Measurements from ENCODE around the gene ATP8B4.
"Not testable (repeated sequence)": the region's sequence is repeated elsewhere in the genome, so short reads cannot be mapped to it uniquely, and the experiment has no call there.

The ATP8B4 gene

DNA sequence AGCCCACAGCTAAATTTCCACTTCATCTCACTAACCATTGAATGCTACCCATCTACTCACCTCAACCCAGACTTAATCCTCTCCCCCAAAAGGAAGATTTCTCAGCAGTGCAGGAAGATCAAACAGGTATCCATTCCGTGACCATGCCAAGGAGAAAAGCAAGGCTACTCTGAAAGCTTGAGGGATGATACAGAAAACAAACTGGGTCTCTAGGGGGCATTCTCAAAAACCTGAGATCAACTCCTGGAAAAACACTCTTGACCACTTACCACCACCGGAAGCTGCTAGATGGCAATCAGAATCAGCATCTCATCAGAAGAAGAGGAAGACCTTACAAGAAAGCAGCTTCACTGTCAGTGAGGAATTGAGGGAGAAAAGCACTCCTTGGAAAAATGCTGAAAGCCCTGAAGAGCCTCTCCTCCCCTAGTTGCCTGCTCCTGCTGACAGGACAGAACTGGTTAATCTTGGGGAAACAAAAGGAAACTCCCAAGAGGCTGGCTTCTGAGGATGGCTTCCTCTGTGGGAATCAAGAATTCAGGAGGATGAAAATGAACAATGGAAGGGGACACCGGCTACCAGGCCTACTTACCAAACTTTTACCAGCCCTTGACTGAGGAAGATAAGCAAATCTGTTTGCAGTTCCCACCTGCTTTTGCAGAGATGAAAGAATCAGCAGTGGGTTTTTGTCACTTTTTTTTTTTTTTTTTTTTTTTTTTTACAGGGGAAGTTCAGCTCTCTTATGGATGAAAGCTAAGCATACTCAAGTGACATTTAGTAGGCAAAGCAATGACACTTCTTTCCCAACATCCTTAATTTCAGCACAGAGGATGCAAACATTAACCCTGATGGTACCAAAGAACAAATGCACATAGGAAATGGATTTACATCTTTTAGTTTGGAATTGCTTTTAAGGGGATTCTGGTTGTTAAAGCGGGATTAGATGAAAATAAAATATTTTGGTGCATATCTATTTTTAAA, at the start of gene ATP8B4:
Gene ATP8B4 (minus strand): TSS at position 171 of the 978 bp plus-strand sequence. CDS start 12,267 bp downstream, outside the sequence.
- no peak for DNase-seq

DNA sequence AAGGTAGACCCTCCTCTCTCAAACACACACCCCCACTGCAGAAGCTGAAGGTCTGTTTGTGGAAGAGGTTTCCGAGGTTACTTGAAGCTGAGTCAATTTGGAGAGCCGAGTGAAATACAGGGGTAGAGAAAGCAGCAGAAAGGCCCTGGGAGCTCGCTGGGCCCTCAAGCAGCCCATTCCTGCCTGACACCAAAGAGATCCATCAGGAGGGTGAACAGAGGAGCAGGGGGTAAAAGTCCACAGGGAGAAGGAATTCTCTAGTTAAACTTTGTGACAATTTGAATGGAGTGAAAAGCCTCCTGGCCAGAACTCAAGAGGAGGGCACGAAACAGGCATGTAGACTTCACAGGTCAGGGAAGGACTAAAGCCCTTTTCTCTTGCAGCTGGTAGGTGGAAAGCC, 49.3 kb upstream of the ATP8B4 start:
- no peak for DNase-seq

DNA sequence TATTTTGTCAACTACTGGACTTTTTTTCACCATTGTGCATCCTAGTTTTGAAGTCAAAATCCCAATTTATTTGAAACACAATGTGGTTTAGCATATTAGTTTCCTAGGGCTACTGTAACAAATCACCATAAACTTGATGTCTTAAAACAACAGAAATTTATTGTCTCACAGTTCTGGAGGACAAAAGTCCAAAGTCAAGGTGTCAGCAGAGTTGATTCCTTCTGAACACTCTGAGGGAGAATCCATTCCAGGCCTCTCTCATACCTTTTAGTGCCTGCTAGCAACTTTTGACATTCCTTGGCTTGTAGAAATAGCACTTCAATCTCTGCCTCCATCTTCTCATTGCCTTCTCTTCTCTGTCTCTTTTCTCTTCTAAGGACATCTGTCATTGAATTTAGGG, 48.1 kb upstream of the ATP8B4 start:
- DNase-seq: no peak

DNA sequence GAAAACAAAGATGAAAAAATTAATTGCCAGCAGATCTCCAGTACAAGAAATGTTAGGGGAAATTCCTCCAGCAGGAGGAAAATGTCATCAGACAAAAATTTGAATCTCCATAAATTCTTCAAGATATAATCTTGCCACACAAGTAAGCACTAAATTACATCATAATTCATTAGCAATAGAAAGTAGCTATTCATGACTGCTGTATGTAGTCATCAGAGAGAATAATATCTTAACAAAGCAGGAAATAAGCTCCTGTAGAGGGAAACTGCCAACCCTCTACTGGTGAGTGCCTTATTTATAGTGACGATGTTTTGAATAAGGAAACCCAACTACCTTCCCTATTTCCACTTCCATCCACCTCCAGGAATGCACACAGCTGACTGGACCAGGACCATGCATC, 47.2 kb upstream of the ATP8B4 start:
- no peak for DNase-seq

DNA sequence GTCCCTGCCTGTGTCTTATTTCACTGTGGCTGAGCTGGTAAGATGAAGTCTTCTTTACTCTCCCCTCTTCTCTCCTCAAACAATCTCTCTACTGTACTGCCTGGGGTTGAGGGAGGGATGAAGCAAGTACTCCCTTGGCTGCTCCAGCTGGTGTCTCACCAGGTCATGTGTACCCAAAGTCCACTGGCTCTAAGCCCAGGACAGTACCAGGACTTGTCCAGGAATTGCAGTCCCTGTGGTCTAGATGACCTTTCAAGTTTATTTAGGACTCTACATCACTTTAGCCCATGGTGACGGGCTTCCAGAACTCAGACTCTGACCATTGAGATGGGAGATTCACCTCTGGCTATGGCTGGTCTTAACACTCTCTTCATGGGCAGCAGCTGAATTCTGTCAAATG, 45.4 kb upstream of the ATP8B4 start:
- no peak for DNase-seq

DNA sequence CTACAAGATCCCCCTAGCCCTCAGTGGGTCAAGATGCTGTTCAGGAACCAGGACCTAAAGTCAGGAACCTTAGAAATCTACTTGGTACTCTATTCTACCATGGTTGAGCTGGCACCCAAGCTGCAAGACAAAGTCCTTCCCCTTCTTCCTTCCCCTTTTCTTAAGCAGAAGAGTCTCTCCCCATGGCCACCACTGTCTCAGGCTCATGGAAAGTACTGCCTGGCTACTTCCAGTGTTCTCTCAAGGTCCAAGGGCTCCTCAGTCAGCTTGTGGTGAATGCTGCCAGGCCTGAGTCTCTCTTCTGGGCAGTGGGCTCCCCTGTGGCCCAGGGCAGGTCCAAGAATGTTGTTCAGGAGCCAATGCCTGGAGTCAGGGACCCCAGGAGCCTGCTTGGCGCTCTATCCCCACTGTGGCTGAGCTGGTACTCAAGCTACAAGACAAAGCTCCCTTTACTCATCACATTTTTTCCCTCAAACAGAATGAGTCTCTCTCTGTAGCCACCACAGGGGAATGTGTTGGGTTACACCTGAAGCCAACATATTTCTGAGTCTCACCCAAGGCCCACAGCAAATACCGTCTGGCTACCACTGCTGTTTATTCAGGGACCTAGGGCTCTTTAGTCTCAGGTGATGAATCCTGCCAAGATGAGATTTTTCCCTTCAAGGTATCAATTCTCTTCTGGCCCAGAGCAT, 44.8 kb upstream of the ATP8B4 start:
- no peak for DNase-seq

DNA sequence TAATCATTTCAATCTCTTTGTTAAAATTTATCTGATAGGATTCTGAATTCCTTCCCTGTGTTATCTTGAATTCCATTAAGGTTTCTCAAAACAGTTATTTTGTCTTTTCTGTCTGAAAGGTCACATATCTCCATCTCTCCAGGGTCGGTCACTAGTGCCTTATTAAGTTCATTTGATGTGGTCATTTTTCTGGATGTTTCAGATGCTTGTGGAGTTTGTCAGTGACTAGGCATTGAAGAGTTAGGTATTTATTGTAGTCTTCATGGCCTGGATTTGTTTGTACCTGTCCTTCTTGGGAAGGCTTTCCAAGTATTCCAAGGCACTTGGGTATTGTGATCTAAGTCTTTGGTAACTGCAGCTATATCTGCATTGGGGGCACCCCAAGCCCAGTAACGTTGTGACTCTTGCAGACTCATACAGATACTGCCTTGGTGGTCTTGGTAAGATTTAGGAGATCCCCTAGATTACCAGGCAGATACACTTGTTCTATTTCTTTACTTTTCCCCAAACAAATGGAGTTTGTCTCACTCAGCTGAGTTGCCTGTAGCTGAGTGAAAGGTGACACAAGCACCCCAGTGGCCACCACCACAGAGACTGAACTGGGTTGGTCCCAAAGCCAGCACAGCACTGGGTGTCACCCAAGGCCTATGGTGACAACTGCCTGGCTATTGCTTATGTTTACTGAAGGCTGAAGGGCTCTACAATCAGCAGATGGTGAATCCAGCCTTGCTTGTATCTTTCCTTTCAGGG, 44.1 kb upstream of the ATP8B4 start:
- no peak for DNase-seq

DNA sequence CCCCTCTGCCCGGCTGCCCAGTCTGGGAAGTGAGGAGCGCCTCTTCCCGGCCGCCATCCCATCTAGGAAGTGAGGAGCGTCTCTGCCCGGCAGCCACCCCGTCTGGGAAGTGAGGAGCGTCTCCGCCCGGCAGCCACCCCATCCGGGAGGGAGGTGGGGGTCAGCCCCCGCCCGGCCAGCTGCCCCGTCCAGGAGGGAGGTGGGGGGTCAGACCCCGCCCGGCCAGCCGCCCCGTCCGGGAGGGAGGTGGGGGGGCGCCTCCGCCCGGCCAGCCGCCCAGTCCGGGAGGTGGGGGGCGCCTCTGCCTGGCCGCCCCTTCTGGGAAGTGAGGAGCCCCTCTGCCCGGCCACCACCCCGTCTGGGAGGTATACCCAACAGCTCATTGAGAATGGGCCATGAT, 39.2 kb upstream of the ATP8B4 start:
- not testable (repeated sequence) for DNase-seq

GRCh38 chr15:50151476-50151875, 32.4 kb upstream of the ATP8B4 start:
- DNase-seq: no peak

DNA sequence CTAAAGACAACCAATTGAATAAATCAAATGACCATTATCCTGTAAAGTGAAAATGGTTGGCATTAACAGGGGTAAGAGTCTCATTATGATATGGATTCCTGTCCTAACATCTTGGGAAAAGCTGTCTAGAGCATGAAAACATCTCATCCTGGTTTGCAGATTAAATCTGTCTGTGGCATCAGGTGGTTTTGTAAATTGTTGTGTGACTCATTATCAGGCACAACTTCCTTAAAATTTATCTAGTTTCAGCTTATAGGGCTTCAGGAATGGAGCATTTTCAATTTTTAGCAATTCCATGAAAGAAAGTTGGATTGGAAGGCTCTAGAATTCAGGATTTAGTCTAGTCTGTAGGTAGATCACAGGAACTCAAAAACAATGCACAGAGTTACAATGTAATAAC, 31.8 kb upstream of the ATP8B4 start:
- no peak for DNase-seq

- DNase-seq: no peak
Observed at GRCh38 chr15:50150349-50150748, 31.3 kb upstream of the ATP8B4 start.

- no peak for DNase-seq
Observed at GRCh38 chr15:50149090-50149489, 30.1 kb upstream of the ATP8B4 start.

- DNase-seq: no peak
Observed at GRCh38 chr15:50148362-50148963, 29.4 kb upstream of the ATP8B4 start.

DNA sequence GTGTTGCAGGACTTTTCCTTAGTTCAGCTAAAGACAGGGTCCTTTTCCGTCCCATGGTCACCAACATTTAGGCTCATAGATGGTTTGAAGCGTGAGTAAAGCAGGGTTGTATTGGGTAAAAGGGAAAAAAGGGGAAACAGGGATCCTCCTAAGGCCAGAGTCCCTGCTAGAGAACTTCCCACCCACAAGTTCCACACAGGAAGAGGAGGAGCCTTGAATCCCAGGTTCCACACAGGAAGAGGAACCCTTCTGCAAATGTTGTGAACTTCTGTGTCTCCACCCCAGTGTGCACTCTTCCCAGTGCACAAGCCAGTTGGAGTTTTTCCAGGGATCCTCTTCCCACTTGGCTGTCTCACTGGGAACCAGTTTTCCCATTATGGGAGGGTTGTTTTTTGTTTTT, 27.6 kb upstream of the ATP8B4 start:
- DNase-seq: no peak

DNA sequence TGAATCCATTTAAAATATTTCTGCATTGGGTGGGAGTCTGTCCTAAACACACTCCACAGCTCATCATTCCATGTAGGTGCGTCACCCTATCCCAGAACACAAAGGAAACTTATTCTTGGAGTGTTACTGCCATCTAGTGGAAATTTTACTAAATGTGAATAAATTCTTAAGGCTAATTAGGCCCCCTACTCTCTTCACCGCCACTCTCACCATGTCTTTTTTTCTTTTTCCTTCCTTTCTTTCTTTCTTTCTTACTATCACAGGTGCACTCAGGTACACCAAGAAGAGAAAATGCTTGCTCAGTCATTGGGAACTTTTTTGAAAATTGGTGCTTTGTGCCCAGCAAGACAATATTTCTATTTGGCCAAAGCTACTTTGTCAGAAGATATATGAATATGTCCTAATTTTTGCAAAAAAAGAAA, 26.4 kb upstream of the ATP8B4 start:
- DNase-seq: peak; percentile 42

- no peak for DNase-seq
Observed at GRCh38 chr15:50144341-50145120, 25.5 kb upstream of the ATP8B4 start.

DNA sequence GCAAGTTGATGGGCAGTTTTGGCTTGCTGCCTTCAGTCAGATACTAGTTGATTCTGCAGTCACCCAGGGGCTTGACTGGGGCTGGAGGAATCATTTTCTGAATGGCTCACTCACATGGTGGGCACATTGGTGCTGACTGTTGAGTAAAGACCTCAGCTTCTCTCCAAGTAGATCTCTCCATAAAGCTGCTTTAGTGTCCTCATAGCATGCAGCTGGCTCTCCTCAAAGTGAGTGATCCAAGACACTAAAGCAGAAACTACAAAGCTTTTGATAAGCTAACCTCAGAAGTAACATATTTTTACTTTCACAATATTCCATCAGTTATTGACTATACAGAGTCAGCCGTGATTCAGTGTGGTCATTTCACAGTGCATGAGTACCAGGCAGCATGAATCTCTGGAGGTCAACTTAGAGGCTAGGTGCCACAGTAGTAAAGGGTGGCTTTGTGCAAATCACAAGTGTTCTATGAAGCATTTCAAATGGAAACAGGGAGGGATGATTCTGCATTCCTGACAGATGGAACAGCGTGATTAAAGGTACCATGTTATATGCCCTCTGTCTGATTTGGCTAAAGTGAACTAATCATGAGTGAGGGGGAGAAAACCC, 24.3 kb upstream of the ATP8B4 start:
- DNase-seq: no peak

GRCh38 chr15:50141856-50142255, 22.8 kb upstream of the ATP8B4 start:
- DNase-seq: no peak

GRCh38 chr15:50140983-50141382, 21.9 kb upstream of the ATP8B4 start:
- DNase-seq: no peak

GRCh38 chr15:50140098-50140497, 21.1 kb upstream of the ATP8B4 start:
- DNase-seq: no peak

DNA sequence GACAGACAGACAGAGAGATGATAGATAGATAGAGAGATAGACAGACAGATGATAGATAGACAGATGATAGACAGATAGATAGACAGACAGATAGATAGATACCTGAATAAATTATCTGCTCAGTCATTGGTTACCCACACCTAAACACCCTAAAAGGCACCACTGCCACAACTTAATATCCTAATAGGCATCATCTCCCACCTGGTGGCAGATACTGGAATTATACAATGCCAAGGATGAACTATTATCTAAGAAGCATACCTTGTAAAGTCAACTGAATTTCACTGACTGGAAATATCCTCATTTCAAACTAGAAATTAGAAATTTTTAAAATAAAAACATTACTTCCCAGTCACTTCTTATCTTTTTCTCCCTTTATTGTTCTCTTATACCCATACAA, 19.4 kb upstream of the ATP8B4 start:
- DNase-seq: no peak

GRCh38 chr15:50137893-50138292, 18.9 kb upstream of the ATP8B4 start:
- DNase-seq: no peak

Measured in NCI-H2029 treated with DMSO at 0.1 percent for 48 hours (cell line).